ENCODE results near the gene SIK2.

The SIK2 gene

DNA sequence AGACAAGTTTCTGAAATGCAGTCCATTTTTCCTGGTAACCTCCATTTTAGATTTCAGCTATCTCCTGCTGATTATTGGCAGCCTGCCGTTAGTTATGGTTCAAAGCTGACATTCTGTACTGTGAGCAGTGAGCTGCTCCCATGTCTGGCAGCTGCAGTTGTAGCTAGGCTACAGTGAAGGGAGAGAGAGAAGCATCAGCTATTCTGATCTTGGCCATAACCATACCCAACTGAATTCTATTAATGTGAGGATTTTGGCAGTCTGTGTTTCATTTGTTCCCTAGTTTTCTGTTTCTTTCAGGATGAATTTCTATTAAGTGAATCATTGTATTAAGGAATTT, 33.4 kb downstream of the SIK2 start:
- TF ChIP-seq ZFP3 (CRISPR knock-in tag; IDR thresholded peaks at IDR 0.05), result no peak
- TF ChIP-seq, protein P1, sequence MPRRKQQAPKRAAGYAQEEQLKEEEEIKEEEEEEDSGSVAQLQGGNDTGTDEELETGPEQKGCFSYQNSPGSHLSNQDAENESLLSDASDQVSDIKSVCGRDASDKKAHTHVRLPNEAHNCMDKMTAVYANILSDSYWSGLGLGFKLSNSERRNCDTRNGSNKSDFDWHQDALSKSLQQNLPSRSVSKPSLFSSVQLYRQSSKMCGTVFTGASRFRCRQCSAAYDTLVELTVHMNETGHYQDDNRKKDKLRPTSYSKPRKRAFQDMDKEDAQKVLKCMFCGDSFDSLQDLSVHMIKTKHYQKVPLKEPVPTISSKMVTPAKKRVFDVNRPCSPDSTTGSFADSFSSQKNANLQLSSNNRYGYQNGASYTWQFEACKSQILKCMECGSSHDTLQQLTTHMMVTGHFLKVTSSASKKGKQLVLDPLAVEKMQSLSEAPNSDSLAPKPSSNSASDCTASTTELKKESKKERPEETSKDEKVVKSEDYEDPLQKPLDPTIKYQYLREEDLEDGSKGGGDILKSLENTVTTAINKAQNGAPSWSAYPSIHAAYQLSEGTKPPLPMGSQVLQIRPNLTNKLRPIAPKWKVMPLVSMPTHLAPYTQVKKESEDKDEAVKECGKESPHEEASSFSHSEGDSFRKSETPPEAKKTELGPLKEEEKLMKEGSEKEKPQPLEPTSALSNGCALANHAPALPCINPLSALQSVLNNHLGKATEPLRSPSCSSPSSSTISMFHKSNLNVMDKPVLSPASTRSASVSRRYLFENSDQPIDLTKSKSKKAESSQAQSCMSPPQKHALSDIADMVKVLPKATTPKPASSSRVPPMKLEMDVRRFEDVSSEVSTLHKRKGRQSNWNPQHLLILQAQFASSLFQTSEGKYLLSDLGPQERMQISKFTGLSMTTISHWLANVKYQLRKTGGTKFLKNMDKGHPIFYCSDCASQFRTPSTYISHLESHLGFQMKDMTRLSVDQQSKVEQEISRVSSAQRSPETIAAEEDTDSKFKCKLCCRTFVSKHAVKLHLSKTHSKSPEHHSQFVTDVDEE (CRISPR knock-in tag; IDR thresholded peaks at IDR 0.05), result peak; percentile 55; the same call in 1 of the 2 replicates
- peak; percentile 50 for TF ChIP-seq ISL1 (CRISPR knock-in tag; IDR thresholded peaks at IDR 0.05)
- no peak for TF ChIP-seq ZNF8 (CRISPR knock-in tag; IDR thresholded peaks at IDR 0.05)
- ATAC-seq, result peak; percentile 79

DNA sequence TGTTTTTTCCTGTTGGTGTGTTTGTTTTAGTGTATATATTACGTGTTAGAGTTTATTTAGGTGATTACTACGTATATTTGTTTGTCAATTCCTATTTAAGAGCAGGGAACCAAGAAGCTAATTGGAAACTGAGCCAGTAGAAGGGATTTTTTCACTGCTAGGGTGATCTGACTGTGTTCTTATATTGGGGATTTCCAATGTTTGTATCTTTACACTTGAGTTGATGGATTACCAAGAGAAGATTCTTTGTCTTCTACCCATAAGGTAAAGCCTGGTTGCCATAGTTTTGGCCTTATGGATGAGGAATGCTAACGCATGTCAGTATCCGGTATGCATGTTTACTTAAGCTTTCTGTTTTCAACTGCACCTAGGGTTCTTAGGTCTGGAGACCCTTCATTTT, 35.6 kb downstream of the SIK2 start:
- TF ChIP-seq GLIS3 (CRISPR knock-in tag; IDR thresholded peaks at IDR 0.05) (no peak), ARNTL (CRISPR knock-in tag; IDR thresholded peaks at IDR 0.05; ENCODE audit: borderline replicate concordance, low read depth) (no peak), ZNF70 (CRISPR knock-in tag; IDR thresholded peaks at IDR 0.05) (no peak), ESRRG (CRISPR knock-in tag; IDR thresholded peaks at IDR 0.05) (no peak), TOX (CRISPR knock-in tag; IDR thresholded peaks at IDR 0.05; ENCODE audit: borderline replicate concordance) (no peak), ZNF565 (CRISPR knock-in tag; conservative IDR thresholded peaks at IDR 0.05; ENCODE audit: low read depth) (no peak), CSDC2 (CRISPR knock-in tag; IDR thresholded peaks at IDR 0.05) (no peak), ZNF8 (CRISPR knock-in tag; IDR thresholded peaks at IDR 0.05) (no peak), ZFP3 (CRISPR knock-in tag; IDR thresholded peaks at IDR 0.05) (no peak), SNAI2 (CRISPR knock-in tag; IDR thresholded peaks at IDR 0.05) (no peak)
- TF ChIP-seq, protein P2, sequence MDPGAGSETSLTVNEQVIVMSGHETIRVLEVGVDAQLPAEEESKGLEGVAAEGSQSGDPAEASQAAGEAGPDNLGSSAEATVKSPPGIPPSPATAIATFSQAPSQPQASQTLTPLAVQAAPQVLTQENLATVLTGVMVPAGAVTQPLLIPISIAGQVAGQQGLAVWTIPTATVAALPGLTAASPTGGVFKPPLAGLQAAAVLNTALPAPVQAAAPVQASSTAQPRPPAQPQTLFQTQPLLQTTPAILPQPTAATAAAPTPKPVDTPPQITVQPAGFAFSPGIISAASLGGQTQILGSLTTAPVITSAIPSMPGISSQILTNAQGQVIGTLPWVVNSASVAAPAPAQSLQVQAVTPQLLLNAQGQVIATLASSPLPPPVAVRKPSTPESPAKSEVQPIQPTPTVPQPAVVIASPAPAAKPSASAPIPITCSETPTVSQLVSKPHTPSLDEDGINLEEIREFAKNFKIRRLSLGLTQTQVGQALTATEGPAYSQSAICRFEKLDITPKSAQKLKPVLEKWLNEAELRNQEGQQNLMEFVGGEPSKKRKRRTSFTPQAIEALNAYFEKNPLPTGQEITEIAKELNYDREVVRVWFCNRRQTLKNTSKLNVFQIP (CRISPR knock-in tag; IDR thresholded peaks at IDR 0.05; ENCODE audit: borderline replicate concordance, low read depth), result no peak
- TF ChIP-seq, protein P1 (CRISPR knock-in tag; IDR thresholded peaks at IDR 0.05), result no peak
- TF ChIP-seq, protein P3, sequence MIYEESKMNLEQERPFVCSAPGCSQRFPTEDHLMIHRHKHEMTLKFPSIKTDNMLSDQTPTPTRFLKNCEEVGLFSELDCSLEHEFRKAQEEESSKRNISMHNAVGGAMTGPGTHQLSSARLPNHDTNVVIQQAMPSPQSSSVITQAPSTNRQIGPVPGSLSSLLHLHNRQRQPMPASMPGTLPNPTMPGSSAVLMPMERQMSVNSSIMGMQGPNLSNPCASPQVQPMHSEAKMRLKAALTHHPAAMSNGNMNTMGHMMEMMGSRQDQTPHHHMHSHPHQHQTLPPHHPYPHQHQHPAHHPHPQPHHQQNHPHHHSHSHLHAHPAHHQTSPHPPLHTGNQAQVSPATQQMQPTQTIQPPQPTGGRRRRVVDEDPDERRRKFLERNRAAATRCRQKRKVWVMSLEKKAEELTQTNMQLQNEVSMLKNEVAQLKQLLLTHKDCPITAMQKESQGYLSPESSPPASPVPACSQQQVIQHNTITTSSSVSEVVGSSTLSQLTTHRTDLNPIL (CRISPR knock-in tag; IDR thresholded peaks at IDR 0.05; ENCODE audit: low read depth), result no peak
- TF ChIP-seq, protein P4, sequence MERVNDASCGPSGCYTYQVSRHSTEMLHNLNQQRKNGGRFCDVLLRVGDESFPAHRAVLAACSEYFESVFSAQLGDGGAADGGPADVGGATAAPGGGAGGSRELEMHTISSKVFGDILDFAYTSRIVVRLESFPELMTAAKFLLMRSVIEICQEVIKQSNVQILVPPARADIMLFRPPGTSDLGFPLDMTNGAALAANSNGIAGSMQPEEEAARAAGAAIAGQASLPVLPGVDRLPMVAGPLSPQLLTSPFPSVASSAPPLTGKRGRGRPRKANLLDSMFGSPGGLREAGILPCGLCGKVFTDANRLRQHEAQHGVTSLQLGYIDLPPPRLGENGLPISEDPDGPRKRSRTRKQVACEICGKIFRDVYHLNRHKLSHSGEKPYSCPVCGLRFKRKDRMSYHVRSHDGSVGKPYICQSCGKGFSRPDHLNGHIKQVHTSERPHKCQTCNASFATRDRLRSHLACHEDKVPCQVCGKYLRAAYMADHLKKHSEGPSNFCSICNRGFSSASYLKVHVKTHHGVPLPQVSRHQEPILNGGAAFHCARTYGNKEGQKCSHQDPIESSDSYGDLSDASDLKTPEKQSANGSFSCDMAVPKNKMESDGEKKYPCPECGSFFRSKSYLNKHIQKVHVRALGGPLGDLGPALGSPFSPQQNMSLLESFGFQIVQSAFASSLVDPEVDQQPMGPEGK (CRISPR knock-in tag; IDR thresholded peaks at IDR 0.05; ENCODE audit: borderline replicate concordance), result no peak
- TF ChIP-seq, protein P5, sequence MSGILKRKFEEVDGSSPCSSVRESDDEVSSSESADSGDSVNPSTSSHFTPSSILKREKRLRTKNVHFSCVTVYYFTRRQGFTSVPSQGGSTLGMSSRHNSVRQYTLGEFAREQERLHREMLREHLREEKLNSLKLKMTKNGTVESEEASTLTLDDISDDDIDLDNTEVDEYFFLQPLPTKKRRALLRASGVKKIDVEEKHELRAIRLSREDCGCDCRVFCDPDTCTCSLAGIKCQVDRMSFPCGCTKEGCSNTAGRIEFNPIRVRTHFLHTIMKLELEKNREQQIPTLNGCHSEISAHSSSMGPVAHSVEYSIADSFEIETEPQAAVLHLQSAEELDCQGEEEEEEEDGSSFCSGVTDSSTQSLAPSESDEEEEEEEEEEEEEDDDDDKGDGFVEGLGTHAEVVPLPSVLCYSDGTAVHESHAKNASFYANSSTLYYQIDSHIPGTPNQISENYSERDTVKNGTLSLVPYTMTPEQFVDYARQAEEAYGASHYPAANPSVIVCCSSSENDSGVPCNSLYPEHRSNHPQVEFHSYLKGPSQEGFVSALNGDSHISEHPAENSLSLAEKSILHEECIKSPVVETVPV (CRISPR knock-in tag; IDR thresholded peaks at IDR 0.05), result no peak
- ATAC-seq, result no peak

DNA sequence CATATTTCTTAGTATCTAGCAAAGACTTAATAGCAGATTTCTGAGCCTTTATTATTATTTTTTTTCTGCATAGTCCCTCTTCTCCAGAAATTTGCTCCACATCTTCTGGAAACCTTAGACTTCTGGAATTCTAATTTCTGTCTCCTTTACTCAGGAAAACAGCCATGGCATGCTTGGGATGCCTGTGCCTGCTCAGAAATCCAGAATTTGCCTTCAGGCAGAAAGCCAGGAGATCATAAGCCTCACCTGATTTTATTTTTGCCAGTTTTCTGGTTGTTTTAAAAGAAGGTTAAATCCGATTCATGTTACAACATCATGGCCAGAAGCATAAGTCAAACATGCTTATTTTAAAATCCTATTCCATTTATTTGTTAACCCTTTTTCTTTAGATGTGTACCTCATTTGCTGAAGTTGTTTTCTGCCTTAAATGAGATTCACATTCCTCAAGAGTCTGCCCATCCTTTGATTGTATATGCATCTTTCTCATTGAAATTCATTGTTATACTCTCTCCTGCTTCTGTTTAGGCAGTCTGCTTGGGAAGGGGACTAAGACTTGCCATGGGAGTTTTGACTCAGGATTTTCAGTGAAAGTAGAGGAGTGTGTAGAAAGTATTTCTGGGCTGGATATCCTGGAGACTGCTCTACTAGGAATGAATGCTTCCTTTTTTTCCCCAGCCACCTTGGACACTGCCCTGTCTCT, 37.1 kb downstream of the SIK2 start:
- no peak for ATAC-seq
- TF ChIP-seq CSDC2 (CRISPR knock-in tag; IDR thresholded peaks at IDR 0.05), result no peak
- TF ChIP-seq, protein P3 (CRISPR knock-in tag; IDR thresholded peaks at IDR 0.05; ENCODE audit: low read depth), result no peak
- TF ChIP-seq ZFP30 (CRISPR knock-in tag; IDR thresholded peaks at IDR 0.05), result no peak
- no peak for TF ChIP-seq GLIS3 (CRISPR knock-in tag; IDR thresholded peaks at IDR 0.05)
- TF ChIP-seq OSR1 (CRISPR knock-in tag; IDR thresholded peaks at IDR 0.05), result no peak
- TF ChIP-seq ZNF70 (CRISPR knock-in tag; IDR thresholded peaks at IDR 0.05), result no peak
- TF ChIP-seq PPARA (CRISPR knock-in tag; IDR thresholded peaks at IDR 0.05; ENCODE audit: borderline replicate concordance), result no peak
- TF ChIP-seq ESRRG (CRISPR knock-in tag; IDR thresholded peaks at IDR 0.05), result no peak
- TF ChIP-seq ZNF8 (CRISPR knock-in tag; IDR thresholded peaks at IDR 0.05), result no peak
- TF ChIP-seq ZC3H10 (CRISPR knock-in tag; IDR thresholded peaks at IDR 0.05), result no peak
- no peak for TF ChIP-seq SNAI2 (CRISPR knock-in tag; IDR thresholded peaks at IDR 0.05)
- TF ChIP-seq ISL1 (CRISPR knock-in tag; IDR thresholded peaks at IDR 0.05), result no peak
- TF ChIP-seq RARB (CRISPR knock-in tag; IDR thresholded peaks at IDR 0.05), result no peak
- no peak for TF ChIP-seq ZFP3 (CRISPR knock-in tag; IDR thresholded peaks at IDR 0.05)
- no peak for TF ChIP-seq TCF4 (CRISPR knock-in tag; IDR thresholded peaks at IDR 0.05; ENCODE audit: borderline replicate concordance)
- no peak for TF ChIP-seq ZNF565 (CRISPR knock-in tag; conservative IDR thresholded peaks at IDR 0.05; ENCODE audit: low read depth)
- no peak for TF ChIP-seq BACH2 (CRISPR knock-in tag; IDR thresholded peaks at IDR 0.05; ENCODE audit: borderline replicate concordance)
- no peak for TF ChIP-seq TOX (CRISPR knock-in tag; IDR thresholded peaks at IDR 0.05; ENCODE audit: borderline replicate concordance)
